ENCODE data around the gene AXIN1.
"Not testable (repeated sequence)": the region's sequence is repeated elsewhere in the genome, so short reads cannot be mapped to it uniquely, and the experiment has no call there.

Gene AXIN1

GRCh38 chr16:264440-264951 is 88.0 kb downstream of the AXIN1 start:
- no peak for DNase-seq

DNA sequence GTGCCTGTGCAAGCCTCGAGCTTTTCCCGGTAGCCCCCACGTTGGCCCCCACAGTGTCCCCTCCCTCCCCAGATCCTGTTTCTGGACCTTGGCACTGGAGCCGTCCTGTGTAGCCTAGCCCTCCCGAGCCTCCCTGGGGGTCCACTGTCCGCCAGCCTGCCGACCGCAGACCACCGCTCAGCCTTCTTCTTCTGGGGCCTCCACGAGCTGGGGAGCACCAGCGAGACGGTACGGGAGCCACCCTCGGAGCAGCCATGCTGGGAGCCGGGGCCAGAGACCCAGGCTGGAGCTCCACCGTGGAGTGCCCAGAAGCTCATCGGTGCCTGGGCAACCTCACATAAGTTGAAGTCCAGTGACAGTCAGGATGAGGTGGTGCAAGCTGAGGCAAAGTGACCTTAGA is 88.6 kb downstream of the AXIN1 start:
- ATAC-seq: no peak
- no peak for DNase-seq

More at GRCh38 chr16:264440-264951, 88.0 kb downstream of the AXIN1 start:
- no peak for ATAC-seq

GRCh38 chr16:263182-263774 is 89.2 kb downstream of the AXIN1 start:
- ATAC-seq: no peak

DNA sequence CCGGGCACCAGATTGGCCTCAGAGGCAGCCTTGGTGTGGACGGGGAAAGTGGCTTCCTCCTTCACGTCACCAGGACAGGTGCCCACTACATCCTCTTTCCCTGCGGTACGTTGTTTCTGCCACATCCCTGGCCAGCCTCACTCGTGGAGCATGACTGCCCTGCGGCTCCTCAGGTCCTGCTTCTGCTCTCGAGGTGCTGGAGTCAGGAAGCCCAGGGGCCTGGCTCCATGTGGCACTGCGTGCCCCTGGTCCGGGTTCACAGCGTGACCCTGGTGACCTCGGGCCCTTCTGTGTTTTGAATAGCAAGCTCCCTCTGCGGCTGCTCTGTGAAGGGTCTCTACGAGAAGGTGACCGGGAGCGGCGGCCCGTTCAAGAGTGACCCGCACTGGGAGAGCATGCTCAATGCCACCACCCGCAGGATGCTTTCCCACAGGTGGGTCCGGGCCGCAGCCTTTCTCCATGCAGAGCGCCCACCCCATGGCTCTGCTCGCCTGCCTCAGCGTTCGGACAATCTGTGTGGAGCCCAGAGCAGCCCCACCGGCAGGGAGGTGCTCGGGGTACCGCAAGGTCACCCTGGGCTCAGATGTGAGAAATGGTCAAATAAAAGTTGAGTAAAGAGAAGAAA is 90.3 kb downstream of the AXIN1 start:
- no peak for DNase-seq

More at GRCh38 chr16:263182-263774, 89.2 kb downstream of the AXIN1 start:
- no peak for DNase-seq

DNA sequence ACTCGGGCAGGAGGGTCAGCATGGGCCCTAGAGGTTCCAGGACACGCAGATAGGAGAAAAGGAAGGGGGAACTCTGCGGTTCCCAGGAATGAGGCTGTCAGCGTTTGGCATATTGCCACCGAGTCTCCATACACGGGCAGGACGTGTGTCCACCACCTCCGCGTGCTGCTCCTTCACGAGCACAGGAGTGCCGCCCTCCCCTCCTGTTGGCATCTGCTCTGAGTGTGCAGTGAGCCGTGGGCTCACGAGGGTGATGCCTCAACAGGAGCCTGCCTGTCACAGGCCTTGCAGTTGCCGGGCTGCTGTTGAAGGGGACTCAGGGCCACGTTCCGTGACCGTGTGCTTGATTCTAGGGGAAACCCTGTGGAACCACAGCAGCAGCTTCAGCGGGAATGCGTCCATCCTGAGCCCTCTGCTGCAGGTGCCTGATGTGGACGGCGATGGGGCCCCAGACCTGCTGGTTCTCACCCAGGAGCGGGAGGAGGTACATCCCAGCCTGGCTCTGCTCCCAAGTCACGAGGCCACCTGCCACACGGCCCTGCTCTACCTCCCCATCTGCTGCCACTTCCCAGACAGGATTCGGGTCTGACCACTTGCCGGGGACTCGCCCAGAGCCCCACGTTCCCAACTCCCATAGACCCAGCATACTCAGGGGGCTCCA is 91.4 kb downstream of the AXIN1 start:
- no peak for DNase-seq
- ATAC-seq: no peak

More for the DNA sequence above, 90.3 kb downstream of the AXIN1 start:
- ATAC-seq: no peak

DNA sequence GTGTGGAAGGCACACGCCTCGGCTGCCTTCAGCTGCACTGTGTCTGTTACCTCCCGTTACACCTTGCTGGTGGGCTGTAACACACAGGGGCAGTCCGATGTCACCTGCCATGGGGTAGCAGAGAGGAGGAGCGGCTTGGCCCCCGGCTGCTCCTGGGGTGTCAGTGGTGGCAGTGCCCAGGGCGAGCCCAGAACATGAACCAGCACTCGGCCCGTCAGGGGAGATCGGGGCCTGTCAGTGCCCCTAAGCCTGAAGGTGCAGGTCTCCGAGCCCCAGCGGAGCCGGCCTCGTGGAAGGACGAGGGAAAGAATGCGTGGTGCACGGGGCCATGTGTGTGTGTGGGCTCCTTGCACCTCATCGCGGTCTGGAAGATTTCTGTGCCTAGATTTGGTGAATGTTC is 92.2 kb downstream of the AXIN1 start:
- DNase-seq (no peak), ATAC-seq (no peak)

DNA sequence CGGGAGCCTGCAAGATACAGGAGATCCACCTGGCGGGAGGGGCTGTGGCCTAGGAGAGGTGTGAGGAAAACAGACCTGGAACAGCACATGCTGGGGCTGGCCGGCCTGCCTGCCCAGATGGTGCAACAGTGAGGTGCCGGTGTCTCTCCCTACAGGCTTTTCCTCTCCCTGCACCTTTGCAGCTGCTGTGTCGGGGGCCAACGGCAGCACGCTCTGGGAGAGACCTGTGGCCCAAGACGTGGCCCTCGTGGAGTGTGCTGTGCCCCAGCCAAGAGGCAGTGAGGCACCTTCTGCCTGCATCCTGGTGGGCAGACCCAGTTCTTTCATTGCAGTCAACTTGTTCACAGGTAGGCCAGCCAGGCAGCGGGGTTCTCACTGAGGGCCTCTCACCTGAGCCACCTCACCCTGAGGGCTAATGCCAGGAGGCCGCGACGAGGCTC is 92.7 kb downstream of the AXIN1 start:
- ATAC-seq (no peak), DNase-seq (no peak)

DNA sequence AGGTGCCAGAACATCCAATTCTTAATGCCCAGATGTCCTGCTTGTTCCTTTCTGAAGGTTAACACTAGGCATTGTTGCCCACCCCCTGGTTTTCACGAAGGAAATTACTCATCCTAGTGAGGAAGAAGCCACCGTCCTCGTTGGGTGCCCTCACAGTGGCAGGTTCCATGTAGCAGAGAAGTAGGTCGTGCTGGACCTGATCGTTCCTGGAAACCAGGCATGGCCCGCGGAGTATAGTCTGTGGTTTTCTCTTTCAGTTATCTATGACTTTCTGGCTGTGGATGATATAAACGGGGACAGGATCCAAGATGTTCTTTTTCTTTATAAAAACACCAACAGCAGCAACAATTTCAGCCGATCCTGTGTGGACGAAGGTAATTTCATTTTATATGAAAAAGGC is 93.3 kb downstream of the AXIN1 start:
- ATAC-seq: no peak

GRCh38 chr16:258091-258490 is 94.4 kb downstream of the AXIN1 start:
- ATAC-seq, DNase-seq: not testable (repeated sequence)

More for the DNA sequence above, 93.3 kb downstream of the AXIN1 start:
- DNase-seq: no peak

- DNase-seq (no peak), ATAC-seq (no peak)
Observed at GRCh38 chr16:255183-255582, 97.3 kb downstream of the AXIN1 start.

DNA sequence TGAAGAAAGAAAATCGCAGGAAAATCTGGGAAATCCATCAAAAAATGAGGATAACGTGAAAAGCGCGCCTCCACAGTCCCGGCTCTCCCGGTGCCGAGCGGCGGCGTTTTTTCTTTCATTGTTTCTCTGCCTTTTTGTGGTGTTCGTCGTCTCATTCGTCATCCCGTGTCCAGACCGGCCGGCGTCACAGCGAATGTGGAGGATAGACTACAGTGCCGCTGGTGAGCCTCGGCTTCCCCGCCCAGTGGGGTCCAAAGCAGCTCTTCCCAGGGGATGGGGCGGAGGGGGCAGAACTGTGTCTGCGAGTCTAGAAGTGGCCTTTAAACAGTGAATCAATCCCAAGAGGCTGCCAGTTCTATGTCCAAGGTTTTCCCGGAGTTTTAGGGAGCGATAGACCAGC is 98.1 kb downstream of the AXIN1 start:
- no peak for DNase-seq
- ATAC-seq: no peak

- DNase-seq (no peak), ATAC-seq (peak; percentile 62)
Observed at GRCh38 chr16:253833-254232, 98.7 kb downstream of the AXIN1 start.

- peak; percentile 52 for DNase-seq
- peak; percentile 75 for ATAC-seq
Observed at GRCh38 chr16:252366-253337, 99.9 kb downstream of the AXIN1 start.

DNA sequence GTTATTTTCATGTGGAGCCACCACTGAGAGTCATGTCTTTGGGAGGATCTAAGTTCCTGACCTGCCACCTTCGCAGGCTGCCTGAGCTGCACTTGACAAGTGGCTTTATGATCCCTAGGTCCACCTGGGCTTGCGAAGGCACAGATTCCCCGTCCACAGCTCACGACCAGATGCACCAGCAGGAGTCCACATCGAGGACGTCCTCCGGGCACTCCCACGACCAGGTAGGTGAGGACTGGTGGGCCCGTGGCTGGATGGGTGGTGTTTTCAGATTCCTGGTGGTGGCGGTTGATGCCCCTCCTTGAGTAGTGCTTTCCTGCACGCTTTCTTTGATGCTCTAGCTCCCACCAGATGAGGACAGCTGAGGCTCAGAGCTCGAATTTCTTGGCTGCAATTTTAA is 103.1 kb downstream of the AXIN1 start:
- ATAC-seq (no peak), DNase-seq (no peak)

- DNase-seq (no peak), ATAC-seq (no peak)
Observed at GRCh38 chr16:247027-247426, 105.5 kb downstream of the AXIN1 start.

DNA sequence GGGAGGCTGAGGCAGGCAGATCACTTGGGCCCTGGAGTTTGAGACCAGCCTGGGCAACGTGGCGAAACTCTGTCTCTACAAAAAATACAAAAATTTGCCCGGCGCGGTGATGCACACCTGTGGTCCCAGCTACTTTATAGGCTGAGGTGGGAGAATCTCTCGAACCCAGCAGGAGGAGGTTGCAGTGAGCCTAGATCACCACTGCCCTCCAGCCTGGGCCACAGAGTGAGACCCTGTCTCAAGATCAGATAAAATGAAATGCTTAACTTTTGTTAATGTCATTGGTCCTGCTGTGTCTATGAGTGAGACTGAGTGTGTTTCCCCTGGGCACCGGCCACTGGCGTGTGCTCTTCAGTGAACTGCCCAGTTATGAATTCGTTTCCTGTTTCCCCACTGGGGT is 107.4 kb downstream of the AXIN1 start:
- no peak for ATAC-seq

GRCh38 chr16:243348-243747 is 109.2 kb downstream of the AXIN1 start:
- DNase-seq: no peak
- ATAC-seq: no peak

More for the DNA sequence above, 107.4 kb downstream of the AXIN1 start:
- DNase-seq: no peak

DNA sequence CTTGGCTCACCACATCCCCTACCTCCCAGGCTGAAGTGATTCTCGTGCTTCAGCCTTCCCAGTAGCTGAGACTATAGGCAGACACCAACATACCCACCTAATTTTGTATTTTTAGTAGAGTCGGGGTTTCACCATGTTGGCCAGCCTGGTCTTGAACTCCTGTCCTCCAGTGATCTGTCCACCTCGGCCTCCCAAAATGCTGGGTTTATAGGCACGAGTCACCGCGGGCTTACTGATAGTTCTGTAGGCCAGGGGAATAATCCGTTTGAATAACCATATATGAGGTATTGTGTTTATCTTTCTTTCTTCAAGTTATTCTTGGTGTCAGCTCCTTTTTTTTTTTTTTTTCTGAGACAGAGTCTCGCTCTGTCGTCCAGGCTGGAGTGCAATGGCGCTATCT is 110.2 kb downstream of the AXIN1 start:
- DNase-seq: no peak
- no peak for ATAC-seq

- DNase-seq (no peak), ATAC-seq (no peak)
Observed at GRCh38 chr16:240559-240958, 112.0 kb downstream of the AXIN1 start.

- ATAC-seq (no peak), DNase-seq (no peak)
Observed at GRCh38 chr16:239948-240277, 112.6 kb downstream of the AXIN1 start.

Measured in stimulated activated naive CD8-positive, alpha-beta T cell treated with anti-CD3 and anti-CD28 coated beads, Interleukin-15, Interleukin-2, amounts not matched to agents 100 U/mL and 50 U/mL, for 24 hours (primary cell).